HuH-7 (cell line): ENCODE data around the gene CSF3R.

Experiments used
- DNase-seq: peaks from one replicate; pipeline ENCODE4 v3.0.0; 2011; ENCODE audit warnings: low spot score

The CSF3R gene

GRCh38 chr1:36482724-36483388, at the start of gene CSF3R:
Gene CSF3R, minus strand, starts transcription at chr1:36482913. Its CDS starts 3,417 bp downstream, at chr1:36479496.
- no peak for DNase-seq

GRCh38 chr1:36531833-36532232, 49.1 kb upstream of the CSF3R start:
- no peak for DNase-seq

DNA sequence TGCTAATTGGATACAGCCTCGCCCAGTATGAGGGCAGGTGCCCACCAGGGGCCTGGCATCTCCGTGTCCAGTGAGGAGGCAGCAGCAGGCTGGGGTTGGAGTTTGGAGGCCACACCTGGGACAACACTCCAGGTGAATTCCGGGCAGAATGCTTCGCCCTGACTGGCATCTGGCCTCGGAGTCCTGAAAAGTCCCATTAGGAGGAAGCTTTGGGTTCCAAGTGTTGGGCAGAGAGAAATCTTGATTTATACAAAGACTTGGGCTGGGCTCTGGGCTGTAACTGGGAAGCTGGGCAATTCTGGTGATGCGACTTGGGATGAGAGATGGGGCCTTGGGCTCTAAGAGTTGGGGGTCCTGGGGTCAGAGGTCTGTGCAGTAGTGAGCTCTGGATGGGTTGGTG, 48.1 kb upstream of the CSF3R start:
- DNase-seq, result no peak

- no peak for DNase-seq
These were observed 47.5 kb upstream of the CSF3R start for GRCh38 chr1:36530261-36530660.

- DNase-seq, result no peak
These were observed 47.1 kb upstream of the CSF3R start for GRCh38 chr1:36529769-36530260.

DNA sequence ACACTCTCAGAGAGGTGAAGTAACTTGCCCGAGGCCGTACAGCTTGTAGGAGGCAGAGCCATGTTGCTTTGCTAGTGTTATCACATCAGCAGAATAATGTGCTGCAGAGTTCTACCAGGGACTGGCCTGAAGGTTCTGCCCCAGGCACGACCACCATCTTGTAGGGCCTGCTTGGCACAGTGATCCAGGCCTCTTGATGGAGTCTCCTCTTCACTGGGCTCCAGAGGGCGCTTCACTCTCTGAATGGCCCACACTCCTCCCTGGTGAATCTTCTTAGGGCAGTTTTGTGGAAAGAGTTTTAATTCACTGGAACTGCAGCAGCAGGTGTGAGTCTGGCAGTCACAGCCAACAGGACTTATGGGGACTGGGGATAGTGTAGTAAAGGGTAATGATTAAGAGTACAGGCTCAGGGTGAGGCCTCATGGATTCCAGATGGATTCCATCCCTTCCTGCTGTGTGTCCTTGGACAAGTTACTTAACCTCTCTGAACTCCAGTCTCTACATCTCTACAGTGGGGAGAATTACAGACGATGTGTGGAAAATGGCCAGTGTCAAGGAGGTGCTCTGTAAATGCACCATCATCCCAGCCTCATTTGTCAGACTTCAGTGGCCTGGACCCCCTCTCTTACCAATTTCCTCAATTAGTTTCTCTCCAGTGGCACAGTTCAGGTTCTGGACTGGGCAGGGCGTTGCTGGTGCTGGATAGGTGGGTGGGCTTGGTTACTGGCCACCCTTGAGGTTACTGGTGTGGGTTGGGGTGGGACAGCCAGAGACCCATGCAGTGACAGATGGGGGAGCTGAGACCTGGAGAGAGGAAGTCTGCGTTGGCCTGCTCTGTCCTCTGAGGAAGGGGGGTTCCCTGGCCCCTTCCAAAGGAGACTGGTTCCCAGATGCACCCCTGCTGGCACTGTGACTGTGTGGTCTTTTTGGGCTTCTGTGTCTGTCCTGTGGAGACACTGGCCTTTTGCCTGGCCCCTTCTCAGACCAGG, 45.9 kb upstream of the CSF3R start:
- no peak for DNase-seq

GRCh38 chr1:36525166-36525565, 42.5 kb upstream of the CSF3R start:
- DNase-seq, result no peak

DNA sequence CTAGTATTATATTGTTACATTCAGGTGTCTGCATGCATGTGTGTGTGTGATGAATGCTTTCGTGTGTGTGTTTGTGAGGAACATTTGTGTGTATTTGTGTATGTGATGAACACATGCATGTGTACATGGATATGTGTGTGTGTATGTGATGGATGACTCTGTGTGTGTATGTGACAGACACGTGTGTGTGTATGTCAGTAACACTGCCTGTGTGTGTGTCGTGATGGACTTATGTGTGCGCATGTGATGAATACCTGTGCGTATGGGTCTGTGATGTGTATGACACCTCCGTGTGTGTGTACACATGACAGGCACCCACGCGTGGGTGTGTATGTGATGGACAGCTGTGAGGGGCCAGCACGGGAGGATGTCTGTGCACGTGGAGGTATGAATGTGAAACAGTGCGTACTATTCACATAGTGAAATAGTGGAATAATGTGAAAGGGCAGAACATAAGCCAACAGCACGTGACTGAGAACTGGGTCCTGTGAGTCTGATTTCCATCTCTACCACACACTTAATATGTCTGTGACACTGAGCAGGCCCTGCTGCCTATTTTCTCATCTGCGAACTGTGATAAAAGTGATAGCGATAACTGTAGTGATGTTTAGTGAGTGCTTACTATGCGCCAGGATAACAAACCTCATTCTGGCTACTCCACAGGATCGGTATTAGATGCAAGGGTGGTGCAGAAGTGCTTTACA, 41.8 kb upstream of the CSF3R start:
- no peak for DNase-seq

DNA sequence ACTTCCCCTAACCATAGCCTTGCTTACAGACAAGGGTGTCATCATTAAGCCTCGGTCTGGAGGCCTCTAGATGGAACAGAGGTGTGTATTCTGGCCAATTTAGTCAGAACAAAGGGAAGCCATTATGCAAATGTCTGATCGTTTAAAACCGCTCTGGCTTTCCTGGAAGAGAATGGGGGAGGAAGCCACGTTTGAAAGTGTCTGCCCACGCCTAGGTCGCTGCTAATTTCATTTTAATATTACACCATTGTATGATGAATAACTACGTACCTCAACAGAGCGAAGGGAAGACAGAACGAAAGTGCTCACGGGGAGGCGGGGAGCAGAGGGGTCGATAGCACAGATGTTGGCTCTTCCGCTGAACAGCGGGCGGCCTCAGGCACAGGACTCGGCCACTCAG, 41.1 kb upstream of the CSF3R start:
- DNase-seq, result no peak

DNA sequence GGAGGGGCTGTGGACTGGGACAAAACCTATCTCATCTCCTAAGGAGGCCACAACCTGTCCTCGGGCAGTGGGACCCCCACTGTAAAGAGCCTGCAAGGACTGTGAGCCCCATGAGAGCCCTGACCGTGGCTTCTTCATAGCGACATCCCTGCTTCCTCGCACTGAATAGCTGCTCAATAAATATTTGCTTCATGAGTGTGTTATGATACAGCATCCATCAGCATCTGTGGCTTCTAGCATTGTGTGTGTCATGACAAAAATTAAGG, 40.5 kb upstream of the CSF3R start:
- no peak for DNase-seq

- no peak for DNase-seq
These were observed 39.9 kb upstream of the CSF3R start for GRCh38 chr1:36522461-36523229.

DNA sequence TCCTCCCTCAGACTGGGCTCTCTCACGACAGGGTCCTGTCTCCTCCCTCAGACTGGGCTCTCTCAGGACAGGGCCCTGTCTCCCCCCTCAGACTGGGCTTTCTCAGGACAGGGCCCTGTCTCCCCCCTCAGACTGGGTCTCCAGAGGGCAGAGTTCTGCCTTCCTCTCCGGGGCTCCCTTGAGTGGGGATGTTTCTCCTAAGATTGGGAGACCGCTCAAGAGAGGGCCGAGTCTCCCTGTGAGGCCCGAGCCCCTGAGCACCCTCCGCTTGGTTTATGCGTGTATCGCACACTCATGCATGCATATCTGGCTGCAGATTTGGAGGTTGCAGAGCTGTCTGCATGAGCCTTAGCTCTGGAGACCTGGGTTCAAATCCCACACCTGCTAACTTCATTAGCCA, 39.3 kb upstream of the CSF3R start:
- DNase-seq, result no peak

GRCh38 chr1:36520771-36521420, 38.2 kb upstream of the CSF3R start:
- no peak for DNase-seq

DNA sequence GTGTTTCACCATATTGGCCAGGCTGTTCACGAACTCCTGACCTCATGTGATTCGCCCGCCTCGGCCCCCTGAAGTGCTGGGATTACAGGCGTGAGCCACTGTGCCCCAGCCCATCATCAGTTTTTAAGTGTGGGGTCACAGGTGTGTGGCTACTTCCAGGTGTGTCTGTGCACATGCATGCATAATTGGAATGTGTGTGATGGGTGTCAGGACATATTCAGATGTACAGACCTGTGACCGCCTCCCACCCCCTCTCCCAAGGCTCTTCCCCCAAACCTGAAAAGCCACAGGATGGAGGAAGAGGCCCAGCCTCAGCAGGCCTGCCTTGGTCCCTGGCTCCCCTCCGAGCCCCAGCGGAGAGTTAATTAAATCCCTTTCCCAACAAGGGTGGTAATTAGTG, 37.3 kb upstream of the CSF3R start:
- no peak for DNase-seq

- DNase-seq, result no peak
These were observed 34.5 kb upstream of the CSF3R start for GRCh38 chr1:36517011-36517771.

DNA sequence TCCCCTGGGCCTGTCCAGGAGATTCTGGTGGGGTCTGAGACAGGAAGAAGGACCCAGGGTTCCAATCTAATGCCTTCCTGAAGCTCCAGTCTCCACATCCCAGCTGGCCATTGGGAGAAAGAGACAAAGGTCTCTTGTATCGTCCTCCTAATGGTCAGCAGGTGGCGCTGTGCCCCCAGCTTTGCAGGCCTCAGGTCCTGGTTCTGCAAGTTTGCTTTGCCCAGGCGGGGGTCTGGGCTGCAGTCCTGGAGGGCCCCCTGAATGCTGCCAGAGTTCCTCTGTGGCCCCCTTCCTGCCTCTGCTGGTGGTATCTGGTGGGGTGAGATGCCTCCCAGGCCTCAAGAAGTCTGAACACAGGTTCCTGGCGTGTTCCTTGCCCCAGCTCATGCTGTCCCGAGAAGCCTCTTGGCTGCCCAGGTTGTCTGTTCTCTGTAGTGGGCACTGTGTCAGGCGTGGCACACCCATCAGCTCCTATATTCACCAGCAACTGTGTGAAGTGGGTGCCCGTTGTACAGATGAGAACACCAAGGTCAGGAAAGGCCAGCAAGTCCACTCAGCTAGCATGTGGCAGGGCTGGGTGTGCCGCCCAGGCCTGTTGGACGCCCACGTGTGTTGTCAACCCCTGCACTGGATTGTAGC, 33.8 kb upstream of the CSF3R start:
- peak; percentile 82 for DNase-seq

GRCh38 chr1:36515315-36516138, 32.8 kb upstream of the CSF3R start:
- DNase-seq, result no peak

GRCh38 chr1:36514501-36514900, 31.8 kb upstream of the CSF3R start:
- DNase-seq, result no peak
